A549 (cell line): ENCODE measurements around the gene EDN2.

Source experiments
- EP300 ChIP-seq, 2 experiments: fragments of >200 bp; sonication (Bioruptor Twin); formaldehyde crosslinking; IDR thresholded peaks; 2 replicates in 1 of 2; 3 replicates in 1 of 2; pipeline ENCODE4 v1.6.1; 2016 to 2017
- FOSL2 ChIP-seq, 2 experiments: fragments of 450-650 bp in 1 of 2; fragments of >200 bp in 1 of 2; sonication (Bioruptor Twin) in 1 of 2; formaldehyde crosslinking; IDR thresholded peaks; 2 replicates each; pipeline versions ENCODE4 v1.5.0 to v1.6.1; 2016 to 2020; ENCODE audit warnings: mild to moderate bottlenecking in 1 of 2, moderate library complexity in 1 of 2
- GATA3 ChIP-seq: IDR thresholded peaks from 2 replicates; pipeline ENCODE4 v1.6.1; 2012; ENCODE audit warnings: borderline replicate concordance
- KDM5A ChIP-seq: fragments of 200-600 bp; sonication (generic); IDR thresholded peaks from 2 replicates; pipeline ENCODE4 v1.6.1; 2016; ENCODE audit warnings: antibody characterized with exemption, mild to moderate bottlenecking
- RAD21 ChIP-seq, 2 experiments: fragments of >200 bp in 1 of 2; sonication (Bioruptor Twin) in 1 of 2; formaldehyde crosslinking in 1 of 2; IDR thresholded peaks in 1 of 2; conservative IDR thresholded peaks in 1 of 2; 2 replicates in 1 of 2; 3 replicates in 1 of 2; pipeline ENCODE4 v1.6.1; 2012 to 2018; ENCODE audit warnings: inconsistent platforms in 1 of 2
- TF ChIP-seq, protein P1 (sequence below): fragments of >200 bp; sonication (Bioruptor Twin); formaldehyde crosslinking; IDR thresholded peaks from 3 replicates; pipeline ENCODE4 v1.5.1; 2016

GRCh38 chr1:41466146-41466545 lies 18.3 kb downstream of the EDN2 start:
- TF ChIP-seq EP300 (IDR thresholded peaks at IDR 0.05) (no peak), FOSL2 (IDR thresholded peaks at IDR 0.05) (no peak), FOSL2 (CRISPR knock-in tag; IDR thresholded peaks at IDR 0.05) (no peak), GATA3 (no peak), KDM5A (no peak), RAD21 (conservative IDR thresholded peaks at IDR 0.05 in 1 of 2, IDR thresholded peaks at IDR 0.05 in 1 of 2) (no peak)
- TF ChIP-seq, protein P1, sequence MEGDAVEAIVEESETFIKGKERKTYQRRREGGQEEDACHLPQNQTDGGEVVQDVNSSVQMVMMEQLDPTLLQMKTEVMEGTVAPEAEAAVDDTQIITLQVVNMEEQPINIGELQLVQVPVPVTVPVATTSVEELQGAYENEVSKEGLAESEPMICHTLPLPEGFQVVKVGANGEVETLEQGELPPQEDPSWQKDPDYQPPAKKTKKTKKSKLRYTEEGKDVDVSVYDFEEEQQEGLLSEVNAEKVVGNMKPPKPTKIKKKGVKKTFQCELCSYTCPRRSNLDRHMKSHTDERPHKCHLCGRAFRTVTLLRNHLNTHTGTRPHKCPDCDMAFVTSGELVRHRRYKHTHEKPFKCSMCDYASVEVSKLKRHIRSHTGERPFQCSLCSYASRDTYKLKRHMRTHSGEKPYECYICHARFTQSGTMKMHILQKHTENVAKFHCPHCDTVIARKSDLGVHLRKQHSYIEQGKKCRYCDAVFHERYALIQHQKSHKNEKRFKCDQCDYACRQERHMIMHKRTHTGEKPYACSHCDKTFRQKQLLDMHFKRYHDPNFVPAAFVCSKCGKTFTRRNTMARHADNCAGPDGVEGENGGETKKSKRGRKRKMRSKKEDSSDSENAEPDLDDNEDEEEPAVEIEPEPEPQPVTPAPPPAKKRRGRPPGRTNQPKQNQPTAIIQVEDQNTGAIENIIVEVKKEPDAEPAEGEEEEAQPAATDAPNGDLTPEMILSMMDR: no peak
